NCI-H1436 treated with DMSO at 0.1 percent for 48 hours (cell line): Measurements from ENCODE around the gene PAX5.

Source experiments
- DNase-seq: peaks from one replicate; lab custom pipeline; 2025; lab: John Stamatoyannopoulos, UW

The PAX5 gene

GRCh38 chr9:36987409-36987808 lies 46.7 kb downstream of the PAX5 start:
- DNase-seq: no peak

GRCh38 chr9:36986468-36987408 lies 47.3 kb downstream of the PAX5 start:
- no peak for DNase-seq

DNA sequence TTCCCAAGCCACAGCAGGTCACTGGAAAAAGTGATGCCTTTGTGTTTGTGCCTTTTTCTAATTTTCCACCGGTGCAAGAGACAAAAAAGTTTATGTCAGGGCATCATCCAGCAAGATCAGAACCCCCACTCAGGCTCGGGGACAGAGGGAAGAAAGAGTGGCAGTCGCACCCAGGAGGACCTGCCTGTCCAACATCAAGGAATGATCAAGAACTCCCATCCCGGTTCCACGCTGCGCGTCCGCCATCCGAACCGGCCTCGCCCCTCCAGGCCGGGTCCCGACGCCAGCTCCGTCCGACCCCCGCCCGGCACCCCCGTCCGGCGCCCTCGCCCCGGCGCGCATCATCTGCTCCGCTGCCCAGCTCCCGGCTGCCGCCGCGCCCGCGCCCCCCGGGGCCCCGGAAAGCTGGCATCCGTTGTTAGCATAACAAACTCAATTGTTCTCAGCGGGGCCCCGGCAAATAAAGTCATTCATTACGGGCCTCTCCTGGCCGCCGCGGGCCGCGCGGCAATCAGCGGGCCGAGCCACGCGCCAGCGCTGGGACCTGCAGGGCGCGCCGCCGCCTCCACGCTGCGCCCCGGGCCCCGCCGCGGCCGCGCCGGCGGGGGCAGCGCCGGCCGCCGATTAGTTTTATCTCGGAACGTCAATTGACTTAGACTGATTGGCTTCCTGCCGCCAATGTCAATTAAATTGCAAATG lies 48.1 kb downstream of the PAX5 start:
- DNase-seq: no peak

DNA sequence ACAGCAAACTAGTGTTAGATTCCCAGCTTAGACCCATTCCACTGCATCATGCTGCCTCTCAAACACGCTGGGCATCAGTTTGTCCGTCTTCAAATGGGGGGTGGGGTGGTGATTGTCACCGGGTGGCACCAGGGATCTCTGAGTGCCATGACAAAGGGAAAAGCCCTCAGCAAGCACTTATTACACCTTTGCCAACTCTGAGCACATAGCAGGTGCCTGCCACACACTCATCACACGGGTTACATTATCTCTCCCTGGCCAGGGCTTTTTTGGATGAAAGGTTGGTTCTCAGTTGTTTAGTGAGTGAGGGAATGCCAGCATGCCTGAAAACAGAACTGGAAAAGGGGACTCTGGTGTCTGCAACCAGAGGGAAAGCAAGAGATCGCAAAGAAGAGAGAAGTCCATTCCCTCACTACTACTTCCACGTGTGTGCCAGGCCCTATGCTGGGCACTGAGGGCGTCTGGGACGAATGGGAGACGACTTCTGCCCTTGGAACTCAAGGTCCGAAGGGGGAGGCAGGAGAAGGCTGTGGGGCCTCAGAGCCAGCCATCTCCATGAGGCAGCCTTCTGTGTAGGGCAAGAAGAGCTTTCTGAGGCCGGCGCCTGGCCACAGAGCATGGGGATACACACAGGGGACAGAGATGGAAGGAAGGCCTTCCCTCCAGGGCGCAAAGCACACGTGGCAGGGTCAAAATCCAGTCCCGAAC lies 48.9 kb downstream of the PAX5 start:
- DNase-seq: no peak

DNA sequence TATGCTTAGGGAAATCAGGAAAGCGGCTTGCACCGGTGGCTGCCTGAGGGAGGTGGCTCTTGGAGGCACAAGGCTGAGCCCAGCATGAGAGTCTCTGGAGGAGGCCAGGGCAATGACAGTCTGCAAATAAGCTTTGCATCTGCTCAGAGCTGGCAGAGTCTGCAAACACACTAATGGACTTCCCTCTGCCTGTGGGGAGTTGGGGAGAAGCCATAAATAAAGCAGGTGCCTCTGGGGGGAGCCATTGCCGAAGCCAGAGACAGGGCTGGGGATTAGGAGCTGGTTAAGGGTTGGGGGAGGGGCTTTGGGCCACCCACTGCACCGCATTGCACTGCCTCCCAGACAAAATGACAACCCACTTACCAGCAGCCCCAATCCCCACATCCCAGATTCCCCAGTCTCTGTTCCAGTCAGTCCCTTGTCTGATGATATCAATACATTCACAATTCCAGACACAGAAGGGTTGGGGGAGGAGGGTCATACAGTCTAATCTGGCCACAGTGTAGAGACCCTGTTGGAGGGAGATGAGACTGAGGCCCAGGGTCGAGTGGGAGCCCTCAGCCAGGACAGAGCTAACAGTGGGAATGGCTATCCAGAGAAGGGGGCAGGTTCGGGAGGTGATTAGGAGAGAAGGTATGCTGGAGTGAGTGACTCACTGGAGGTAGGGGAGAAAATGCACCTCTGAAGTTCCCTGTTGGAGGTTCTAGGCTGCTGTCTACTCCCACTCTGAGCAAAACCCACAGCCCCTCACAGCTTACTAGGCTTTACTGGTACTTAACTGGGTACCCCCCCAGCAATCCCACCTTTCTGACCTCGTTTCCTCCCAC lies 53.7 kb downstream of the PAX5 start:
- DNase-seq: peak; percentile 16

- no peak for DNase-seq
Measured at GRCh38 chr9:36976371-36977030, 57.6 kb downstream of the PAX5 start.

DNA sequence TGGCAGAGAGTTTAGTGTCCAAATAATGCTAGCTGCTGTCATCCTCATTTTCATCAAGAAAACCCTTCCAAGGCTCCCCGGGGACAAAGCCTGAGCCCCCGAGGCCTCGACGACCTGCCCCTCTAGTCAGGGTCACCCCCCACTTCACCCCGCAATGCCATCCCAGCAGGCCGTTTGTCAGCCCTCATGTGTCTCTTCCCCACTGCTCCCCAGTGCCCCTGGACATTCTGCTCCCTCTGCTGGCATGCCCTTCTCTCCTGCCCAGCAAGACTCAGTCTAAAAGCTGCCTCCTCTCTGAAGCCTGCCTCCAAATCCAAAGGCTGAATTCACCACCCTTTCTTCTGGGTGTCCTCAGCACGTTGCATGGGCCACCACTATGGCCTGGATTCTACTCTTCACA lies 59.3 kb downstream of the PAX5 start:
- DNase-seq: no peak

GRCh38 chr9:36971935-36972488 lies 62.1 kb downstream of the PAX5 start:
- DNase-seq: no peak

DNA sequence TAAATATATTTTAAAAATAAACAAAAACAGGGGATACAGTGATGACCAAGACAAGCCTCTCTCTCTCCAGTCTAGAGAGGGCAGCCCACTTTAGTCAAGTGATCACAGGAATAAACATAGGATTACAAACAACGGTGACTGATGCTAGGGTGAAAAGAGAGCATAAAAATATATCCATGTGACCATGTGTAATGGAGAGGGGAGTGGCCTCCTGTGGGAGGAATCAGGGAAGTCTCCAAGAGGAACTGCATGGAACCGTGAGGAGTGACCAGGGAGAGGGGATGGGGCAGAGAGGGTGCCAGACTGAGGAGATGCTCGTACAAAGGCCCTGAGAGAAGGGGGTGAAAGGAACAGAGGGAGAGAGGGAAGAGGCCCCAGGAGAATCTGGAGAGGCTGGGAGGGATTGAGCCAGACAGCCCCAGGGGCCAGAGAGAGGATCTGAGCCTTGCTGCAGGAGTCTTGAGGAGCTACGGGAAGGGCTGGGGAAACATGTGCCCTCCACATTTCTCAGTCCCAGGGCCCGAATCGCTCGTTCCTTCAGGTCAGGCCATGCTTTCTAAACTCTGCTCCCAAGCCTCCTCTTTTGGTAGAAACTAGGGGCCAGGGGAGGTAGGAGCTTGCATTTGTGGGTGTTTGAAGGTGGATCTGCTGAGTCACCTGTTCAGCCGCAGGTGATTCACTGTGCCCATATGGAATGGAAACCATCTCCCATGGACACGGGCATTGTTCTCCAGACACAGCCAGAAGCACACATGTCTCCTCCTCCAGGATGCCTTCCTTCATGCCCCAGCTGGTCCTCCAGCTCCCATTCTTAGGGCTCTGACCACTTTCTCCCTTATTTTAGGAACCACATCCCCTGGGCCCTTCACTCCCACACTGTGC lies 63.8 kb downstream of the PAX5 start:
- DNase-seq: no peak

DNA sequence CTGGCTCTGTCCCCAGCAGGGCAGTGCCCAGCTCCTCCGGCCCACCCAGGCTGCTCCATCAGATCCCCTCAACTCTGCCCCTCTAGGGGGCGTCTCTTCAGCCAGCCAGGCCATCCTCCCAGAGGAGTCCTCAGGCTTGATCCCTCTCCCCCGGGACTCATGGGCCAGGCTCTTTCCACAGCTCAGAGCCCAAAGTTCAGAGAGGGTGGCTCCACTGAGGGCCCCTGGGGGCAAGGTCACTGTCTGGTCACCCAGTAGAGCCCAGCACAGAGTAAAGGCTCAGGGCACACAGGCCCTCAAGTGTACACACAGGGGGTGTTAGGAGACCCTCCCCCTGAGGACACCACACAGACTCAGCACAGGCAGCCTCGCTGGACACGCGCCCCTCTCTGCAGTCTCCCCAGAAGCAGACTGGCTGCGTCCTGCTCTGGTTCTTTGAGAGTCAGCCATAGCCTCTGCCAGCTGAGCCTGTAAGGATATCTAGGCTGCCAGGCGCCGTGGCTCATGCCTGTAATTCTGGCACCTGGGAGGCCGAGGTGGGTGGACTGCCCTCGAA lies 64.8 kb downstream of the PAX5 start:
- DNase-seq: no peak

GRCh38 chr9:36968574-36969215 lies 65.4 kb downstream of the PAX5 start:
- DNase-seq: no peak

DNA sequence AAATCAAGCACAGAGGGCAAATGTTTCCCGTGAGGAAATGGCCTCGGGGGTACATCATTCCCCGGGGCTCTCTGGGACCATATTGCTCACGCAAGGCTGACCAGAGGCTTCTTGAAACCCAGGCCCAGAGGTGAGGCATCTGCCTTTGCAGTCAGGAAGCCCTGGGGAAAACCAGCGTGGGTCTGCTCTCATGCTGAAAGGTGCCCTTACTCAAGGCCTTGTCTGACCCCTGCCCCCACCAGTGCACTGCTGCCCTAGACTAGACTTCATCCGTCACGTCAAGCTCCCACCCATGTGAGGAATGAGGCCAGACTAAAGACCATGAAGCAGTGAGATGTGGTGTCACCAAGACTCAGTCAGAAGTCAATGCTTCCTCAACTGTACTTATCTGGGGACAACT lies 66.1 kb downstream of the PAX5 start:
- DNase-seq: no peak

GRCh38 chr9:36966371-36967097 lies 67.5 kb downstream of the PAX5 start:
- no peak for DNase-seq

DNA sequence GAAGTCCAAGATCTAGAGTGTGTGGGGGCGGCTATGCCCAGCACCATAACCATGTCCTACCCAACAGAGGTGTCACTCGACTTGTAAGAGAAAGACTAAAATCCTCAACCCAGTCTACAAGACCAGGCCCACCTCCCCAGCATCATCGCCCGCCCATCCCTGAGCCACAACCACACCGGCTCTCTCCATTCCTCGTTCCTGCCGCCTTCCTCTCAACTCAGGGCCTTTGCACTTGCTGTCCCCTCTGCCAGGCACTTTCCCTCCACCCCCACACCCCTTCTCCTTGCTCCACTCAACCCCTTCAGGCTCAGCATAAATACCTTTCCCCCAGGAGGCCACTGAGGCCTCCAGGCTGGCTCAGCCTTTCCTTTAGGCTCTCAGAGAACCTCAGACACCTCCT lies 69.3 kb downstream of the PAX5 start:
- no peak for DNase-seq

DNA sequence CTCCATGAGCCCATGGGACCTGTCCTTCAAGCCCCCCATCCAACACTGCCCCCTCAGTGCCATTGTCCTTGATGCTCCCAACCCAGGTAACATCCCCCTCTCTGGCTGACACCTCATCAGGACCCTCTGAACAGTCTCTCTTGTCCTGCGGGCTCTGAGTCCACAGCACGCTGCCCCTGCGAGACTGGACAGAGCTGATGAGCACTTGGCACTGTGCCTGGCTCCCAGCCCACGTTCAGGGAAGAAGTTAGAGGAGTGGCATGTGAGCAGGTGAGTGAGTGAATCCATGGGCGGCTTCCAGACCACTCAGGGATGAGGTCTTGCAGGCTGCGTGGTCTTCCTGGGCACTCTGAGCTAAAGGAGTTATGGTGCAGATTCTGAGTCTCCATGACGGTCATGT lies 70.7 kb downstream of the PAX5 start:
- DNase-seq: no peak

GRCh38 chr9:36962691-36963090 lies 71.4 kb downstream of the PAX5 start:
- DNase-seq: no peak

DNA sequence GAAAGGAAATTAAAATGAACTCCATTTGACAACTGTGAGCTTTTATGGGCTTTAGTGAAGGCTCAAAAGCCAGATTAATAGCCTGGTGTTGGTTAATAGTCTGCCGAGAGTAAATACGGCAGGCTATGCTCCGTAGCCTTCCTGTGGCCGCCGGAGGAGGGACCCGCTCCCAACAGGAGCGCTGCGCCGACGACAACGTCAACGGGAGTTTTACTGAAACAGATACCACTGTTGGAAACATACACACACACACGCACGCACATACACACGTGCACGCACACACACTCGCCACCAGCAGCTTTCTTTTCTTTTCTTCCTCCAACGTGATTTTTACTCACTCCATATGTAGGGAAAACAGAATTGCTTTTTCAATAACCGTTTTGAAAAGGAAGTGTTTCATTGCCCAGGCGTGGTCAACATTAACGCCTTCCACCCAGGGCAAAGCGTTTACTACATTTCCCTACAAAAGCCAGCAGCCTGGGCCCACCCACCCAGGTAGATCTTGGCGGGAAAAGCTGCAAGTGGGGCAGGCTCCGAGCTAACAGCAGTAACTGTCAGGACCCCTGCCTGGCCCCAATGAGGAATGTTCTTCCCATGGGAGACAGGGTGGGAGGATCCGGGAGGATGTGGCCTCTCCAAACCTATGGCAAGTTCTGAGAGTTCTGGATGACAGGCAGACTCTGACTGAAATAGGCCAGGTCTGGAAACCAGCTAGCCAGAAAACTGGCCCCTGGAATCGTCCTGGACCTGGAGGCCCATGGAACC lies 72.3 kb downstream of the PAX5 start:
- DNase-seq: no peak

- no peak for DNase-seq
Measured at GRCh38 chr9:36961051-36961450, 73.0 kb downstream of the PAX5 start.
